Fibroblast of peridontal ligament (primary cell): ENCODE measurements around the gene ITGA2B.
"Not testable (repeated sequence)": the region's sequence is repeated elsewhere in the genome, so short reads cannot be mapped to it uniquely, and the experiment has no call there.

ENCODE experiments used
- DNase-seq: peaks from one replicate; pipeline ENCODE4 v3.0.0-alpha.2; 2010; ENCODE audit errors: extremely low read depth

The ITGA2B gene

GRCh38 chr17:44330263-44330662 is 59.2 kb downstream of the ITGA2B start:
- DNase-seq: not testable (repeated sequence)

GRCh38 chr17:44329516-44329915 is 59.9 kb downstream of the ITGA2B start:
- not testable (repeated sequence) for DNase-seq

- DNase-seq: no peak
These were observed 61.6 kb downstream of the ITGA2B start for GRCh38 chr17:44327715-44328449.

- peak; percentile 95 for DNase-seq
These were observed 62.5 kb downstream of the ITGA2B start for GRCh38 chr17:44326861-44327444.

- peak; percentile 88 for DNase-seq
These were observed 64.7 kb downstream of the ITGA2B start, which contains the start of gene SLC25A39 for GRCh38 chr17:44324571-44325275. Gene SLC25A39, minus strand, starts transcription at chr17:44324823. Its CDS starts 1,261 bp downstream, at chr17:44323562.

- DNase-seq: no peak
These were observed 65.3 kb downstream of the ITGA2B start for GRCh38 chr17:44324092-44324570.

GRCh38 chr17:44323359-44324091 is 65.9 kb downstream of the ITGA2B start:
- DNase-seq: no peak

- DNase-seq: no peak
These were observed 67.1 kb downstream of the ITGA2B start for GRCh38 chr17:44322236-44322895.
